GM23338 (cell line): Measurements from ENCODE around the gene EYS. TPM values are rescaled to one million over a fixed set of nuclear protein-coding genes. Genes with fewer than 3 reads are reported as not detected.

Experiments
- ATAC-seq: fragments of 200-7000 bp; cut with Tn5 transposase; 3 replicates; pipeline ENCODE4 v1.9.1; 2020
- DNase-seq: peaks from one replicate; pipeline ENCODE4 v3.0.0-alpha.2; 2015; ENCODE audit warnings: low spot score
- H2AFZ ChIP-seq: fragments of 200-600 bp; sonication (generic); 2 replicates; pipeline ENCODE4 v1.8.0; 2016; ENCODE audit warnings: antibody characterized with exemption, mild to moderate bottlenecking, moderate library complexity
- H3F3A ChIP-seq: fragments of 200-600 bp; sonication (generic); replicated peaks from 2 replicates; pipeline ENCODE4 v1.8.0; 2017; ENCODE audit warnings: antibody characterized with exemption, mixed run types, low read depth
- H3K27ac ChIP-seq: fragments of 200-600 bp; sonication (generic); 2 replicates; pipeline ENCODE4 v1.6.1; 2016; ENCODE audit warnings: low read depth
- H3K27me3 ChIP-seq: fragments of 200-600 bp; sonication (generic); 2 replicates; pipeline ENCODE4 v1.8.0; 2016; ENCODE audit warnings: mild to moderate bottlenecking, mixed run types, moderate library complexity; ENCODE audit not compliant: insufficient read depth
- H3K36me3 ChIP-seq: fragments of 200-600 bp; sonication (generic); 2 replicates; pipeline ENCODE4 v1.8.0; 2016; ENCODE audit warnings: mild to moderate bottlenecking; ENCODE audit not compliant: insufficient read depth
- H3K4me1 ChIP-seq: fragments of 200-600 bp; sonication (generic); 2 replicates; pipeline ENCODE4 v1.8.0; 2016; ENCODE audit warnings: mild to moderate bottlenecking, moderate library complexity; ENCODE audit not compliant: insufficient read depth
- H3K4me2 ChIP-seq: fragments of 200-600 bp; sonication (generic); 2 replicates; pipeline ENCODE4 v1.7.1; 2017; ENCODE audit warnings: mixed run types
- H3K4me3 ChIP-seq: fragments of 200-600 bp; sonication (generic); 2 replicates; pipeline ENCODE4 v1.6.1; 2016; ENCODE audit warnings: mixed run types
- H3K79me2 ChIP-seq: fragments of 200-600 bp; sonication (generic); replicated peaks from 2 replicates; pipeline ENCODE4 v1.8.0; 2017; ENCODE audit warnings: mild to moderate bottlenecking; ENCODE audit not compliant: insufficient read depth
- H3K9me2 ChIP-seq: fragments of 200-600 bp; sonication (generic); 2 replicates; pipeline ENCODE4 v1.8.0; 2017; ENCODE audit not compliant: insufficient read depth
- H4K20me1 ChIP-seq: fragments of 200-600 bp; sonication (generic); replicated peaks from 2 replicates; pipeline ENCODE4 v1.8.0; 2017; ENCODE audit warnings: mild to moderate bottlenecking; ENCODE audit not compliant: insufficient read depth
- H3K27ac Mint-ChIP-seq: 2 replicates; pipeline ENCODE4 v1.8.0; 2020; ENCODE audit warnings: inconsistent platforms, mild to moderate bottlenecking, moderate library complexity, mixed read lengths
- H3K27me3 Mint-ChIP-seq: 3 replicates; pipeline ENCODE4 v1.8.0; 2022; ENCODE audit warnings: low read depth, mild to moderate bottlenecking, moderate library complexity, mixed read lengths, inconsistent platforms; ENCODE audit not compliant: insufficient read depth, poor library complexity
- H3K36me3 Mint-ChIP-seq: 3 replicates; pipeline ENCODE4 v1.8.0; 2021; ENCODE audit warnings: low read depth, mild to moderate bottlenecking, inconsistent platforms, moderate library complexity, mixed read lengths
- H3K4me1 Mint-ChIP-seq: 3 replicates; pipeline ENCODE4 v1.8.0; 2020; ENCODE audit warnings: mild to moderate bottlenecking, inconsistent platforms, mixed read lengths
- H3K4me3 Mint-ChIP-seq: 3 replicates; pipeline ENCODE4 v1.8.0; 2021; ENCODE audit warnings: moderate library complexity, mild to moderate bottlenecking, inconsistent platforms, mixed read lengths
- H3K9me3 Mint-ChIP-seq: 3 replicates; pipeline ENCODE4 v1.8.0; 2020; ENCODE audit warnings: moderate library complexity, mild to moderate bottlenecking, inconsistent platforms, mixed read lengths
- CREB1 ChIP-seq: fragments of 250-450 bp; sonication (Bioruptor Pico); IDR thresholded peaks from 2 replicates; pipeline ENCODE4 v1.5.0; 2020; ENCODE audit warnings: low read depth, mild to moderate bottlenecking, moderate library complexity
- EZH2 ChIP-seq: fragments of 200-600 bp; sonication (generic); IDR thresholded peaks from one replicate; pipeline ENCODE4 v1.8.0; 2017; ENCODE audit warnings: antibody characterized with exemption, mild to moderate bottlenecking, low read depth; ENCODE audit not compliant: unreplicated experiment
- EZH2phosphoT487 ChIP-seq: fragments of 200-600 bp; sonication (generic); IDR thresholded peaks from one replicate; pipeline ENCODE4 v1.8.1; 2018; ENCODE audit warnings: antibody characterized with exemption; ENCODE audit not compliant: unreplicated experiment
- JUNB ChIP-seq: IDR thresholded peaks from one replicate; pipeline ENCODE4 v1.6.1; 2016; ENCODE audit warnings: antibody characterized with exemption; ENCODE audit not compliant: unreplicated experiment
- NANOG ChIP-seq: IDR thresholded peaks from 2 replicates; pipeline ENCODE4 v1.6.1; 2016; ENCODE audit warnings: antibody characterized with exemption, borderline replicate concordance
- POLR2AphosphoS5 ChIP-seq: IDR thresholded peaks from 2 replicates; pipeline ENCODE4 v1.6.1; 2016; ENCODE audit warnings: antibody characterized with exemption, low read depth
- STAT1 ChIP-seq: IDR thresholded peaks from one replicate; pipeline ENCODE4 v1.6.1; 2016; ENCODE audit warnings: antibody characterized with exemption; ENCODE audit not compliant: unreplicated experiment
- ZNF114 ChIP-seq: fragments of 250-450 bp; sonication (Bioruptor Pico); IDR thresholded peaks from 2 replicates; pipeline ENCODE4 v1.5.0; 2020; ENCODE audit warnings: mild to moderate bottlenecking, moderate library complexity
- ZNF331 ChIP-seq: fragments of 250-450 bp; sonication (Bioruptor Pico); IDR thresholded peaks from 2 replicates; pipeline ENCODE4 v1.5.0; 2020; ENCODE audit warnings: low read depth, mild to moderate bottlenecking, moderate library complexity
- polyA plus RNA-seq: library from polyadenylated mRNA; unstranded; fragments of >200 nt; fragmentation: Nextera tagmentation; extraction: Ambion mirVana; gene quantifications from 2 replicates; pipeline ENCODE4 v1.2.1, GENCODE V29; 2016
- total RNA-seq: library from RNA; depleted of rRNA; stranded (reverse); fragments of >200 nt; shearing (Covaris generic); gene quantifications from 2 replicates; pipeline ENCODE4 v1.2.3, GENCODE V29; 2014
- TF ChIP-seq, protein P1 (sequence below), 2 experiments: fragments of 200-600 bp in 1 of 2; sonication (generic) in 1 of 2; conservative IDR thresholded peaks; 2 replicates each; pipeline versions ENCODE4 v1.5.1 to v1.6.1; 2016 to 2017; ENCODE audit warnings: antibody characterized with exemption in 2 of 2, low read depth in 2 of 2, mild to moderate bottlenecking in 2 of 2, moderate library complexity in 1 of 2
- TF ChIP-seq, protein P2 (sequence below): fragments of 250-450 bp; sonication (Bioruptor Pico); IDR thresholded peaks from 2 replicates; pipeline ENCODE4 v1.5.0; 2020; ENCODE audit warnings: mild to moderate bottlenecking, moderate library complexity

The EYS gene
- total and polyA plus RNA-seq, 2 experiments from 2014 or later, result 0.38 to 0.52 TPM

DNA sequence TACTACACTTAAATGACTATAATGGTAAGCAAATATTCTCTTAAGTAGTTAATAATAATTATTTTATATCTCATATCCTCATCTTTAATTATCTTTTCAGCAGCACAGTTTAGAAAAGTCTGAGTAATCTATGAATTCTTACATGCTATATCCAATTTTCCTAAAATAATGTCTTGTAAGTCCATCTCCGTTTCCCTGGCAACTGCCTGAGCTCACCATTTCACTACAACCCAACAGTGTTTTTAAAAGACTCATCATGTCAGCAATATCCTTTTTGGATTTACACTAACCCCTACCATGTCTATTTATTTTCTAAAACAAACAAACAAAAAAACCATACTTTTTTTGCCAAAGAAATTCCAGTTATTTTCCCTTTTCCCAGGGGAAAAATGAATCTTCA lies 859.6 kb downstream of the EYS start (continued):
- TF ChIP-seq CREB1 (CRISPR knock-in tag), result no peak
- TF ChIP-seq, protein P1, sequence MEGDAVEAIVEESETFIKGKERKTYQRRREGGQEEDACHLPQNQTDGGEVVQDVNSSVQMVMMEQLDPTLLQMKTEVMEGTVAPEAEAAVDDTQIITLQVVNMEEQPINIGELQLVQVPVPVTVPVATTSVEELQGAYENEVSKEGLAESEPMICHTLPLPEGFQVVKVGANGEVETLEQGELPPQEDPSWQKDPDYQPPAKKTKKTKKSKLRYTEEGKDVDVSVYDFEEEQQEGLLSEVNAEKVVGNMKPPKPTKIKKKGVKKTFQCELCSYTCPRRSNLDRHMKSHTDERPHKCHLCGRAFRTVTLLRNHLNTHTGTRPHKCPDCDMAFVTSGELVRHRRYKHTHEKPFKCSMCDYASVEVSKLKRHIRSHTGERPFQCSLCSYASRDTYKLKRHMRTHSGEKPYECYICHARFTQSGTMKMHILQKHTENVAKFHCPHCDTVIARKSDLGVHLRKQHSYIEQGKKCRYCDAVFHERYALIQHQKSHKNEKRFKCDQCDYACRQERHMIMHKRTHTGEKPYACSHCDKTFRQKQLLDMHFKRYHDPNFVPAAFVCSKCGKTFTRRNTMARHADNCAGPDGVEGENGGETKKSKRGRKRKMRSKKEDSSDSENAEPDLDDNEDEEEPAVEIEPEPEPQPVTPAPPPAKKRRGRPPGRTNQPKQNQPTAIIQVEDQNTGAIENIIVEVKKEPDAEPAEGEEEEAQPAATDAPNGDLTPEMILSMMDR (conservative IDR thresholded peaks at IDR 0.05; ENCODE audit: low read depth in 2 of 2), result no peak

DNA sequence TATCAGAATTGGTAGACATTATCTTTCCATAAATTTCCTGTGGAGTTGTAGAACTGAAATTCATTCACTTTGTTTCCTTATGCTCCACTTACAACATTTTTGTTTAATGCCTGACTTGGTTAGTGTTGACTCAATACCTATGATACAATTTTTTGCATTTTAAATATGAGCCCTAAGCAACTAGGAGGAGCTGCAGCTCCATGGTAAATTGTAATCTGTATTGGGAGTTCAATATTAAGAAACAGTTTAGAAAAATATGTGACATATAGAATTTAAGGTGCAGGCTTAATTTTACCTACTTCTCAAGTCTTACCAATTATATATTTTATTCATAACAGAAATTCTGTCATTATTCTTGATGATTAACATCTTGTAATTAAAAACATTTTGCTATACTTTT lies 868.3 kb downstream of the EYS start:
- ATAC-seq (no peak), DNase-seq (no peak)
- no peak overlapping the region for H3K27ac Mint-ChIP-seq
- no peaks in the 10 kb centered on the region for H3K27me3 Mint-ChIP-seq
- Histone ChIP-seq H3K9me2 (0 out of 2 replicates have a peak, but pooled peaks cover 6% of the 10 kb centered on the region), H3K79me2 (no peaks in the 10 kb centered on the region), H3K27ac (no peak overlapping the region), H3K4me3 (no peak overlapping the region), H4K20me1 (no peaks in the 10 kb centered on the region), H3K27me3 (no peaks in the 10 kb centered on the region), H3K4me2 (no peak overlapping the region), H3K36me3 (no peaks in the 10 kb centered on the region), H2AFZ (no peak overlapping the region), H3F3A (no peaks in the 10 kb centered on the region), H3K4me1 (no peaks in the 10 kb centered on the region)
- no peaks in the 10 kb centered on the region for H3K4me1 Mint-ChIP-seq
- H3K9me3 Mint-ChIP-seq, result peaks cover 2% of the 10 kb centered on the region
- no peak overlapping the region for H3K4me3 Mint-ChIP-seq
- H3K36me3 Mint-ChIP-seq, result peaks cover 3% of the 10 kb centered on the region; the same call in 1 of the 3 replicates
- TF ChIP-seq STAT1, result no peak

DNA sequence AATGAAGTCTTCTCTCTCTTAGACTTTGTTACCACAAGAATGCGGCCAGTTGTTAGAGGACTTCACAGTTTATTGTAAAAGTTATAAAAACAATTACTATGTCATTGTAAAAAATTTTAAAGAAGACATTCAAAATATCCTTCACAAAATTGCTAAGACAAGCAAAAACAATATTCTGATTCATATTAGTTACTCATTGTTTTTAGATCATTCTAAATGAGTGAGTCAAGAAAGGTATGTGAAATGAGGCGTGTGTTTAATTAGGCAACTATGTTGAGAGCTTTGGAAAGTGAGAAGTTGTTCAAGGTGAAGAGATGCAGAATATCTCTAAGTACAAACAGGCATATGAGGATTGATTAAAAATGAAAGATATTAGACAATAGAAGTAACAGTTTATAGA lies 875.3 kb downstream of the EYS start:
- Mint-ChIP-seq H3K4me1 (no peaks in the 10 kb centered on the region), H3K4me3 (no peak overlapping the region), H3K27me3 (no peaks in the 10 kb centered on the region), H3K27ac (no peak overlapping the region), H3K9me3 (no peaks in the 10 kb centered on the region), H3K36me3 (no peaks in the 10 kb centered on the region)
- H3K4me1 ChIP-seq, result no peaks in the 10 kb centered on the region
- no peaks in the 10 kb centered on the region for H3K9me2 ChIP-seq
- H3K79me2 ChIP-seq, result no peaks in the 10 kb centered on the region
- H3F3A ChIP-seq, result no peaks in the 10 kb centered on the region
- H3K27me3 ChIP-seq, result no peaks in the 10 kb centered on the region
- H3K36me3 ChIP-seq, result no peaks in the 10 kb centered on the region
- DNase-seq (no peak), ATAC-seq (no peak)
- H3K4me3 ChIP-seq, result no peak overlapping the region
- H3K27ac ChIP-seq, result no peak overlapping the region
- H3K4me2 ChIP-seq, result no peak overlapping the region
- no peak overlapping the region for H2AFZ ChIP-seq
- H4K20me1 ChIP-seq, result no peaks in the 10 kb centered on the region
- TF ChIP-seq NANOG, result no peak
- TF ChIP-seq, protein P1 (conservative IDR thresholded peaks at IDR 0.05; ENCODE audit: low read depth in 2 of 2), result no peak
- no peak for TF ChIP-seq ZNF331
- TF ChIP-seq, protein P2, sequence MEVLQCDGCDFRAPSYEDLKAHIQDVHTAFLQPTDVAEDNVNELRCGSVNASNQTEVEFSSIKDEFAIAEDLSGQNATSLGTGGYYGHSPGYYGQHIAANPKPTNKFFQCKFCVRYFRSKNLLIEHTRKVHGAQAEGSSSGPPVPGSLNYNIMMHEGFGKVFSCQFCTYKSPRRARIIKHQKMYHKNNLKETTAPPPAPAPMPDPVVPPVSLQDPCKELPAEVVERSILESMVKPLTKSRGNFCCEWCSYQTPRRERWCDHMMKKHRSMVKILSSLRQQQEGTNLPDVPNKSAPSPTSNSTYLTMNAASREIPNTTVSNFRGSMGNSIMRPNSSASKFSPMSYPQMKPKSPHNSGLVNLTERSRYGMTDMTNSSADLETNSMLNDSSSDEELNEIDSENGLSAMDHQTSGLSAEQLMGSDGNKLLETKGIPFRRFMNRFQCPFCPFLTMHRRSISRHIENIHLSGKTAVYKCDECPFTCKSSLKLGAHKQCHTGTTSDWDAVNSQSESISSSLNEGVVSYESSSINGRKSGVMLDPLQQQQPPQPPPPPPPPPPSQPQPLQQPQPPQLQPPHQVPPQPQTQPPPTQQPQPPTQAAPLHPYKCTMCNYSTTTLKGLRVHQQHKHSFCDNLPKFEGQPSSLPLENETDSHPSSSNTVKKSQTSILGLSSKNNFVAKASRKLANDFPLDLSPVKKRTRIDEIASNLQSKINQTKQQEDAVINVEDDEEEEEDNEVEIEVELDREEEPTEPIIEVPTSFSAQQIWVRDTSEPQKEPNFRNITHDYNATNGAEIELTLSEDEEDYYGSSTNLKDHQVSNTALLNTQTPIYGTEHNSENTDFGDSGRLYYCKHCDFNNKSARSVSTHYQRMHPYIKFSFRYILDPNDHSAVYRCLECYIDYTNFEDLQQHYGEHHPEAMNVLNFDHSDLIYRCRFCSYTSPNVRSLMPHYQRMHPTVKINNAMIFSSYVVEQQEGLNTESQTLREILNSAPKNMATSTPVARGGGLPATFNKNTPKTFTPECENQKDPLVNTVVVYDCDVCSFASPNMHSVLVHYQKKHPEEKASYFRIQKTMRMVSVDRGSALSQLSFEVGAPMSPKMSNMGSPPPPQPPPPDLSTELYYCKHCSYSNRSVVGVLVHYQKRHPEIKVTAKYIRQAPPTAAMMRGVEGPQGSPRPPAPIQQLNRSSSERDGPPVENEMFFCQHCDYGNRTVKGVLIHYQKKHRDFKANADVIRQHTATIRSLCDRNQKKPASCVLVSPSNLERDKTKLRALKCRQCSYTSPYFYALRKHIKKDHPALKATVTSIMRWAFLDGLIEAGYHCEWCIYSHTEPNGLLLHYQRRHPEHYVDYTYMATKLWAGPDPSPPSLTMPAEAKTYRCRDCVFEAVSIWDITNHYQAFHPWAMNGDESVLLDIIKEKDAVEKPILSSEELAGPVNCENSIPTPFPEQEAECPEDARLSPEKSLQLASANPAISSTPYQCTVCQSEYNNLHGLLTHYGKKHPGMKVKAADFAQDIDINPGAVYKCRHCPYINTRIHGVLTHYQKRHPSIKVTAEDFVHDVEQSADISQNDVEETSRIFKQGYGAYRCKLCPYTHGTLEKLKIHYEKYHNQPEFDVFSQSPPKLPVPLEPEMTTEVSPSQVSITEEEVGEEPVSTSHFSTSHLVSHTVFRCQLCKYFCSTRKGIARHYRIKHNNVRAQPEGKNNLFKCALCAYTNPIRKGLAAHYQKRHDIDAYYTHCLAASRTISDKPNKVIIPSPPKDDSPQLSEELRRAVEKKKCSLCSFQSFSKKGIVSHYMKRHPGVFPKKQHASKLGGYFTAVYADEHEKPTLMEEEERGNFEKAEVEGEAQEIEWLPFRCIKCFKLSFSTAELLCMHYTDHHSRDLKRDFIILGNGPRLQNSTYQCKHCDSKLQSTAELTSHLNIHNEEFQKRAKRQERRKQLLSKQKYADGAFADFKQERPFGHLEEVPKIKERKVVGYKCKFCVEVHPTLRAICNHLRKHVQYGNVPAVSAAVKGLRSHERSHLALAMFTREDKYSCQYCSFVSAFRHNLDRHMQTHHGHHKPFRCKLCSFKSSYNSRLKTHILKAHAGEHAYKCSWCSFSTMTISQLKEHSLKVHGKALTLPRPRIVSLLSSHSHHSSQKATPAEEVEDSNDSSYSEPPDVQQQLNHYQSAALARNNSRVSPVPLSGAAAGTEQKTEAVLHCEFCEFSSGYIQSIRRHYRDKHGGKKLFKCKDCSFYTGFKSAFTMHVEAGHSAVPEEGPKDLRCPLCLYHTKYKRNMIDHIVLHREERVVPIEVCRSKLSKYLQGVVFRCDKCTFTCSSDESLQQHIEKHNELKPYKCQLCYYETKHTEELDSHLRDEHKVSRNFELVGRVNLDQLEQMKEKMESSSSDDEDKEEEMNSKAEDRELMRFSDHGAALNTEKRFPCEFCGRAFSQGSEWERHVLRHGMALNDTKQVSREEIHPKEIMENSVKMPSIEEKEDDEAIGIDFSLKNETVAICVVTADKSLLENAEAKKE (CRISPR knock-in tag), result no peak
- TF ChIP-seq EZH2phosphoT487, result no peak
- no peak for TF ChIP-seq POLR2AphosphoS5
- TF ChIP-seq JUNB, result no peak
- no peak for TF ChIP-seq EZH2
- no peak for TF ChIP-seq STAT1
- no peak for TF ChIP-seq ZNF114 (CRISPR knock-in tag)
